GM08714 (cell line): ENCODE results near the gene LRP6.
"Not testable (repeated sequence)": the region's sequence is repeated elsewhere in the genome, so short reads cannot be mapped to it uniquely, and the experiment has no call there.

Experiments
- H3K4me3 ChIP-seq: fragments of 200-500 bp; sonication (Bioruptor generic); 2 replicates; pipeline ENCODE4 v1.5.1; 2014; ENCODE audit warnings: mild to moderate bottlenecking, low read length, inconsistent platforms
- ZNF274 ChIP-seq: IDR thresholded peaks from 2 replicates; pipeline ENCODE4 v1.6.1; 2012; ENCODE audit warnings: mild to moderate bottlenecking, low read depth, low read length

Gene LRP6

GRCh38 chr12:12147111-12147510 is 119.7 kb downstream of the LRP6 start:
- TF ChIP-seq ZNF274 = no peak
- no peak overlapping the region for H3K4me3 ChIP-seq

GRCh38 chr12:12144531-12144930 is 122.3 kb downstream of the LRP6 start:
- H3K4me3 ChIP-seq = not testable (repeated sequence)

DNA sequence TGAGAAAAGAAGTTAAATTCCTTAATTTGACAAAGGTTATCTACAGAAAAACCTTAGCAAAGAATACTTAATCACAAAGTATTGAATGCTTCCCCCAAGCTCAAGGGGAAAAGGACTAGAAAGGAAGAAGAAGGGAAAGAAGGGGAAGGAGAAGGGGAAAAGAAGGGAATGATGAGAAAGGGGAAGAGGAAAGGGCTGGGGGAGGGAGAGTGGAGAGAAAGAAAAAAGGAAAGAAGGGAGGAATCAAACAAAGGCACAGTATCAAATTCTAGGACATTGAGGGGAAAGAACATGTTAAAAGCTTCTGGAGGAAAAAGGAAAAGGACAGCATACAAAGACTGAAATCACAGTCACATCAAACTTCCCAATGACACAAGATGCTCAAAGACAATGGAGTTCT is 125.8 kb downstream of the LRP6 start:
- no peak for TF ChIP-seq ZNF274
- no peak overlapping the region for H3K4me3 ChIP-seq

DNA sequence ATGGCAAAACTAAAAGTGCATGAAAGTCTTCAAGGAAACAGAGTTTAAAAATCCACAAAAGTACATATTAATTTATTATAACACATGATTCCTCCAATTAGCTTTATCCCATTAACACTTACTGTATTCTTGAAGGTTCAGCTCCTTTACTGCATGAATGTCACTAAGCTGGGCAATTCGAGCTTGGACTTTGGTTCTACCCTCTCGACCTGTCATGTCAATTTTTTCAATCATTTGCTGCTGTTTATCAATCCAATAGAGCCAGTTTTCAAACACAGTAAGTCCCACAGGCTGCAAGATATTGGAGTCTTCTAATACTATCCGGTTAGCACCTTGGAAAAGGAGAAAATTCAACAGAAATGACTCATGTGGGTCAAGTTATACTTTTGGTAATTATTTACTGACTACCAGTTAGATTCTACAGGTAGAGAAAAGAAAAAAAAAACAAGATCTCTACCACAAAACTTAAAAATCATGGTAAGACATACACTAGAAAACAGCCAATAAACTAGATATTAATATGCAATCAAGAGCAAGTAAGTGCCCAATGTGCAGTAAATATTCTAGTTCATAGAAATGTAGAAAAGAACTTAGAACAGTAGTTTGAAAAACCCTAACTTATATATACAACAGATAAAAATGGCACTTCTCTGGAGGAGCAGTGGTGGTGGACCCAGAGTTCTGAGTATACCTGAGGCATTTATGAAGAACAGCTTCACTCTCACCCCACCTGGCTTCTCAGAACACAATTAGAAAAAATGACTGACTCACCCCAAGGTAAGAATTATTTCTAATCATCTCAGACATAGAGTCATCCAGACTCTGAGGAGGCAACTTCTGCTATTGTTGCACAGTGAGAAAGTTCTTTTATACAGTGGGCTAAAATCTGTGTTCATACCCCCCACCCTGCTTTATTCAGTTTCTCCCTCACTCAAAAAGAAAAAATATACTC is 128.4 kb downstream of the LRP6 start:
- H3K4me3 ChIP-seq = no peak overlapping the region
- no peak for TF ChIP-seq ZNF274

- H3K4me3 ChIP-seq = no peak overlapping the region
- TF ChIP-seq ZNF274 = no peak
These were observed 133.1 kb downstream of the LRP6 start for GRCh38 chr12:12133785-12134184.

DNA sequence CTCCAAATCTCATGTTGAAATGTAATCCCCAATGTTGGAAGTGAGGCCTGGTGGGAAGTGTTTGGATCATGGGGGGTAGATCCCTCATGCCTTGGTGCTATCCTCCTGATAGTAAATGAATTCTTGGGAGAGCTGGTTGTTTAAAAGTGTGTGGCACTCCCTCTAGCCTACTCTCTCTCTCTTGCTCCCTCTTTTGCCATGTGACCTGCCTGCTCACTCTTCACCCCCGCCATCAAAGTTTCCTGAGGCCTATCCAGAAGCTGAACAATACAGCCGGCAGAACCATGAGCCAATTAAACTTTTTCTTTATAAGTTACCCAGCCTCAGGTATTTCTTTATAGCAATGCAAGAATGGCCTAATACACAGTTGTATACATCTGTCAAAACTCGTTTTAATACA is 133.6 kb downstream of the LRP6 start:
- no peak overlapping the region for H3K4me3 ChIP-seq
- no peak for TF ChIP-seq ZNF274

GRCh38 chr12:12128670-12129069 is 138.2 kb downstream of the LRP6 start:
- no peak for TF ChIP-seq ZNF274
- H3K4me3 ChIP-seq = no peak overlapping the region

GRCh38 chr12:12127304-12127703 is 139.5 kb downstream of the LRP6 start:
- H3K4me3 ChIP-seq = no peak overlapping the region
- TF ChIP-seq ZNF274 = no peak

DNA sequence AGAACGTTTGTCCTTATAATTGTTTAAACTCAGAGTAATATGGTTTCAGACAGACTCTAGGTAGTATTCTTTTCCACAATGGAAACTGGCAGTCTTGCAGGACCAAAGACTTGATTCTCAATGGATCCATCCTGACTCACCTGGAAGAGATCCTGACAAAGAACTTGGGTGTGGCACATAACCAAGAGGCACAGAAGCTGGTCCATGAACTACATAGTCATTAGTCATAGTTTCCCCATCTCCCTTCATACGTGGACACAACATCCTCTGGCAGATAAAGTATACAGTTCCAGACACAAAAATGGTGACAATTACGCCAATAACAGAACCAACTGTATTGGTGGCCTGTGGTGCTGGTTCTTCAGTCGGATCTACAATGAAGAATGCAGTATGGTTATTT is 140.3 kb downstream of the LRP6 start:
- TF ChIP-seq ZNF274 = no peak
- H3K4me3 ChIP-seq = no peak overlapping the region

DNA sequence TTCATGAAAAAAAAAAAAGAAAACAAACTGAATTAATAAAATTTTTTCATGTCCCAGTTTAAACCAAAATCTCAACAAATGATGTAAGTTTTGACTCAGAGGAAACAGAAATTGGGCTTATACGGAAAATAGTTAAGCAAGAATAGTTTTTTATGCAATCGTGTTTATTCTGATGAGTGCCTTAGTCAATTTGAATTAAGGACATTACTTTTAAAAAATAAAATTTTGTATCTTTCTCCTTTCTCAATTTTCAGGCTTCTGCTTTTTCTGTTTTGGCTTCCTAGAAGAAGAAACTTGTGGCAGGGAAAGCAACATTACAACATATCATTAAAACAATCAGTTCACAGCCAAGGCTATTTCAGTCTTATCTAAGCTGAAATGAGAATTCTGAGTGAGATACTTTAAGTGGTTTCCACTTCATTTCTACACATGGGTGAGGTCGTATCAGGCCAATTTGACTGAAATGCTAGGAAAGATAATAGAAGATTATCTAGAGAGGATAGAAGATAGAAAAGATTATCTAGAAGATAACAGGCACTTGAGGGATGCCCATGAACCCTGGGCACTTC is 143.7 kb downstream of the LRP6 start:
- no peak for TF ChIP-seq ZNF274
- no peak overlapping the region for H3K4me3 ChIP-seq

DNA sequence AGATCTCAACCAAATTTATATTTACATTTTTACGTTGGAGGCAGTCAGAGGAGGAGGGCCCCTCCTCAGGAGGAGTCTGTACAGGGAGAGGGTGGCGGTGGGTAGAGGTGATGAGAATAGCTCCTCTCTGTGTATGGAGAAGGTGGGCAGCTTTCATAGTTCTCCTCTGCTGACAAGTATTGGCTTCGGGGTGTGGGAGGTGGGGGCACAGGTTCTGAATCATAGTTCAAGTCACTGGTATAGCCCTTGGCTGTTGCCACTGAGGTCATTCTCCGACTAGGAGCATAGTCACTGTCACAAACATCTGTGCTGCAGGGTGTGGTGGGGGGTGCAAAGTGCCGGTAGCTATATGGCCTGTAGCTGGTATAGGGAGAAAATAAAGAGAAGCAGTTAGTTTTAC is 145.8 kb downstream of the LRP6 start:
- no peak overlapping the region for H3K4me3 ChIP-seq
- TF ChIP-seq ZNF274 = no peak

DNA sequence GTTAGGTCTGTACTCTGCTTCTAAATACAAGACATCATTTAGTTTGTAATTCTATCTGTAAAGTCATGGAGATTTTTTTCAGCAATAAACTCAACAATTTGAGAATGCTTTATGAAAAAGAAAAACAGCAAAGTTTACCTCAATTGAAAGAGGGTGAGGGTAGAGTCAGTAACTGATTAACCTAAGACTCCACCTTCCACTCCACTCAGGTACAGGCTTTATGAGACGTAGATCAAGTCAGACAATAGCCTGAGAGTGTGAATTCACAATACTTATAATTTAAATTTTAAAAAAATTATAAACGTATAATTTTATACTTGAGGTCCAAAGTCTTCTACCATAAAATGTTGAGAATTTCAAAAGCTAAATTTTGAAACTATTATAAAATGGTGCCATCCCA is 150.2 kb downstream of the LRP6 start:
- TF ChIP-seq ZNF274 = no peak

DNA sequence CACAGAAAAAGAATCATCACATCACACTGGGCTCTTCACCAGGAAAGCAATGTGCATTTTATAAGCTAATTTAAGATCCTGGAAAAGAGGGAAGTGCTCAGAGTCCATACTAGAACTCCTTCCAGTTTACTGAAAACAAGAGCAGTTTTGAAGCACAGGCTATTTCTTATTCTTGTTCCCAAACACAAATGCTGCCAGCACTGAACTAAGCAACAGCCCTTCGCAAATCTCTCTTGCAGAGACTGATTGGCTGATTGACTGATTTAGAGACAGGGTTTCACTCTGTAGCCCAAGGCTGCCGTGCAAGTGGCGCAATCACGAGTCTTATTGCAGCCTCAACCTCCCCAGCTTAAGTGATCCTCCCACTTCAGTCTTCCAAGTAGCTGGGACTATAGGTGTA is 151.3 kb downstream of the LRP6 start:
- no peak overlapping the region for H3K4me3 ChIP-seq
- TF ChIP-seq ZNF274 = no peak

More for the DNA sequence above, 150.2 kb downstream of the LRP6 start:
- H3K4me3 ChIP-seq = no peak overlapping the region

- not testable (repeated sequence) for H3K4me3 ChIP-seq
These were observed 155.8 kb downstream of the LRP6 start for GRCh38 chr12:12110923-12111555.

DNA sequence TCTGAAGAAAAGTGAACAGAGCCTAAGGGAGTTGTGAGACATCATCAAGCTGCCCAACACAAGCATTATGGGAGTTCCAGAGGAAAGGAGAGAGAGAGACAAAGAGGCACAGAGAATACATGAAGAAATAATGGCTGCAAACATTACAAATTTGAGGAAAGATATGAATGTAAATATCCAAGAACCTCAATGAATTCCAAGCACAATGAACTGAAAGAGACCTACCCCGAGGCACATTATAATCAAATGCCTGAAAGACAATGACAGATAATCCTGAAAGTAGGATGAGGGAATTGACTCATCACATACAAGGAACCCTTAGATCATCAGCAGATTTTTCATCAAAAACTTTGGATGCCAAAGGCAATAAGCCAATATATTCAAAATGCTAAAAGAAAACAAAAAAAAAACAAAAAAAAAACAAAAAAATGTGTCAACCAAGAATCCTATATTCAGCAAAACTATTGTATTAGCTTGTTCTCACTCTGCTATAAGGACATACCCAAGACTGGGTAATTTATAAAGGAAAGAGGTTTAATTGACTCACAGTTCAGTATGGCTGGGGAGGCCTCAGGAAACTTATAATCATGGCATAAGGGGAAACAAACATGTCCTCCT is 158.3 kb downstream of the LRP6 start:
- no peak overlapping the region for H3K4me3 ChIP-seq
- no peak for TF ChIP-seq ZNF274
